A204.1 (cell line): ENCODE results near the gene PFKFB1.

ENCODE experiments used
- FAIRE-seq: peaks from 2 replicates; lab custom pipeline; 2012; peaks lifted over from hg19 to GRCh38; lab: Jason Lieb, UNC

PFKFB1 gene

GRCh38 chrX:54994099-54994498 lies at the start of gene PFKFB1:
TSS of gene PFKFB1 (minus strand) at chrX:54994188. CDS start at chrX:54994007, 181 bp downstream.
- FAIRE-seq: no peak

DNA sequence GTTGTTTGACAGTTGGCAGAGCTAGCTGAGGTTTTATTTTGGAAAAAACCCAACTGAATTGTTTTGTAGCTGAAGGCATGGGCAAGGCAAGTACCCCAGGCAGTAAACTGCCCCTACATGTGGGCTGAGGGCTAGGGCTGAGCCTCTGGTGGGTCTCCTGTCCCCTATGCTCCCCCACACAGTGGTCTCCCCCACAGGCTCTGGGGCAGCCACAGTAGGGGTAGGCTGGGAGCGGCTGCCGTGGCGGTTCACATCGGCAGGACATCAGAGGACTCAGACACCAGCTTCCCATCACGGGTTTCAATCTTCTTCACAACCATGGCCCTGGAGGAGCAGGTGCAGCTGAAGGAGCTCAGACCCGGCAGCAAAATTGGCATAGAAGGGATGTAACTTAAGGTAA lies 47.5 kb upstream of the PFKFB1 start:
- FAIRE-seq: no peak

DNA sequence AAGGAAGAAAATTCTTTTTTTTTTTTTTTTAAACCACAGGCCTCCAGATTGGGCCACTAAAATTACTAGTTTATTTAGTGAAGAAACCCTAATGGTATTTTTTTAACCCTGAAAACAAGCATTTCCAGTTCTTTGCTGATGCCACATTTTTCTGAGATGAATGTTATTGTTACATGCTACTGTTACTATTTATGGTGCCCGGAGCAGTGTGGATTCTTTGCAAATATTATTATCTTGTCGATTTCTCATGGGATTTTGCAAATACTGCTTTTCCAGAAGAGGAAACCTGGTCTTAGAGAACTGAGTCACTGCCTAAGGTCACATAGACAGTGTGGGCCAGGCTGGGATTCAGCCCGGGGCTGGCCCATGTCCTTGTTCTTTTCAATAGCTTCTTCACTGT lies 45.5 kb upstream of the PFKFB1 start:
- no peak for FAIRE-seq

DNA sequence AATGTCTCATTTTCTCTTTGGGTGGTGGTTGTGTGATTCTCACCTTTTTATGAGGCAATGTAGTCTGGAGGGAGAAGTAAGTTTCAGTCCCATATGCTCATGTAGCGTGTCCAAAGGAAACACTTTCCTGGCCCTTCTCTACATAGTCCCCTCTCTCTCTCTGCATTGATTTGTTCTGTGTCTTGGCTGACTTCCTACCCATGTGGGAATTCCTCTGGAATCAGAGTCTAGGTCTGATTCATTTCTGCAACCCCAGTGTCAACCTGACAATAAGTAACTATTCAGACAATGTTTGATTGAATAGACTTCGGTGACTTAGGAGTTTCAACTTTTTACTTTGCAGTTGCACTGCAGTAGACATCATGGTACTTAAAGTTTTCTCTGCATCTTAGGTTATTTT lies 39.4 kb upstream of the PFKFB1 start:
- no peak for FAIRE-seq

- no peak for FAIRE-seq
Observed at GRCh38 chrX:55030271-55031205, 36.5 kb upstream of the PFKFB1 start, which contains the start of gene ALAS2. TSS of gene ALAS2 (minus strand) at chrX:55030977. CDS start at chrX:55026000, 4,977 bp downstream.

GRCh38 chrX:55029291-55029690 lies 35.3 kb upstream of the PFKFB1 start:
- no peak for FAIRE-seq

- no peak for FAIRE-seq
Observed at GRCh38 chrX:55028611-55029010, 34.6 kb upstream of the PFKFB1 start.

GRCh38 chrX:55028040-55028439 lies 34.1 kb upstream of the PFKFB1 start:
- no peak for FAIRE-seq

DNA sequence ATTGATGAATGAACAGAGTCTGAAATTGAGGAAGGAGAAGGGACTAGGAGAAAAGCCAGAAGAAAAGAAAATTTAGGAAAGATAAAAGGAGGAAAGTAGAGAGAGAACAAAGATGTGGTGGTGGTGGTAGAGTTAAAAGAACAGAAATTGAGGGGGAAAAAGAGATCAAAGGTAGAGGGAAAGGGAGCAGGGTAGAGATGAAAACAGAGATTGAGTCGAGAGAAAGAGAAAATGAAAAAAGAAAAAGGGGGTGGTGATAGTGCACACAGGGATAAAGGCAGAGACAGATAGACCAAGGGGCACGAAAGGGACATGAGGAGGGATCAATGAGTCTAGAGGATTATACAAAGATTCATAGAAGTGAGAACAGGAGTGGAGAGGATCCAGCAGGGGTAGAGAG lies 32.9 kb upstream of the PFKFB1 start:
- no peak for FAIRE-seq

DNA sequence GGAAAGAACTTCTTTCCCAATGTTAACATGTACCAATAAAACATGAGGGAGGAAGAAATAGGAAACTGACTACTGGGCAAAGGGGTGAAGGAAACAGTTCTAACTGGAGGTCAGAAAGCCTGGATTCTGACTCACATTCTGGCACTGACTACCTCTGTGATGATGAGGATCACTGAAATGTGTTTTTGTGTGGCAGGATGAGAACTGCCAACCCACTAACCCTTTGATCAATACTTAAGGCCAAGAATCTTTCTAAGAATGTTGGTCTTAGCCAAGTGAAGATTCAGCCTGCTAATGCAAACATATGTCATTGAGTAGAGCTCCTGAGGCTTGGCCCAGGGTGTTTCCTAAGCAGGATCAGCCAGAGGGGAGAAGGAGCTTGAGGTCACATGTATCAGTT lies 32.2 kb upstream of the PFKFB1 start:
- no peak for FAIRE-seq

- no peak for FAIRE-seq
Observed at GRCh38 chrX:55014897-55015299, 20.9 kb upstream of the PFKFB1 start.

- FAIRE-seq: peak; percentile 71
Observed at GRCh38 chrX:55011294-55011693, 17.3 kb upstream of the PFKFB1 start.

GRCh38 chrX:55008571-55009358 lies 14.8 kb upstream of the PFKFB1 start:
- no peak for FAIRE-seq

GRCh38 chrX:55007656-55008055 lies 13.7 kb upstream of the PFKFB1 start:
- FAIRE-seq: no peak

- FAIRE-seq: no peak
Observed at GRCh38 chrX:55006827-55007621, 13.0 kb upstream of the PFKFB1 start.

DNA sequence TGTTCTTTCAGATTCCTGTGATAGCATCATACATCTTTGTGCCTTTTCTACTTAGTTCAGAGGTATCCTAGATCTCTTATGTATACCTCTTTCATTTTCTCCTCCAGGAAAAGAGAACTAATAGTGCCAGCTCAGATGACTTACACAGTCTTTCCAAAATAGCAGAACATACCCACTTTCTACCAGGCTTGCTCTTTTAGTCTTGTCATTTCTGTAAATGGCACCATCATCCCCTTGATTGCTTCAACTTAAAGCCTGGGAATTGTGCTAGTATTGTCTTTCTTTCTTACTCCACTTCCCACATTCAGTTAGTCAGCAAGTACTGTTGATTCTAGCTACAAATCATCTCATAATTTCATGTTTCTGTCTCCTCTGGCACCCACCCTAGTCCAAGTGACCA lies 11.3 kb upstream of the PFKFB1 start:
- no peak for FAIRE-seq

DNA sequence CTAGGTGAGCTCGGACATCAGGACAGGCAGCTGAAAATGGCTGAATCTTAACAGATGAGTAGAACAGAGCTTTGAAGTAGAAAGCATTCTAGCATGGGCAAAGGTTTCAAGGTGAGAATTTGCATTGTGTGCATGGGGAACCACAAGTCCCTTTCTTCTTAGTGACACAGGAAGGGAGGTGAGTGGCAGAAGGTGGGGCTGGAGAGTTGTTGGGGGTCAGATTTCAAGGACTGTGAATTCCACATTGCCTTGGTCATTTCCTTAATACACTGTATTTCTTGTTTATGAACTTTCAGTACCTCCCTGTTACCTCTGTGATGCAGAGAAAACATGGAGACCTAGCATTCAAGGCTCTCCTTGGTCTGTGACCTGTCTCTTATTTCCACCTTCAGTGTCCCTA lies 10.2 kb upstream of the PFKFB1 start:
- FAIRE-seq: no peak

DNA sequence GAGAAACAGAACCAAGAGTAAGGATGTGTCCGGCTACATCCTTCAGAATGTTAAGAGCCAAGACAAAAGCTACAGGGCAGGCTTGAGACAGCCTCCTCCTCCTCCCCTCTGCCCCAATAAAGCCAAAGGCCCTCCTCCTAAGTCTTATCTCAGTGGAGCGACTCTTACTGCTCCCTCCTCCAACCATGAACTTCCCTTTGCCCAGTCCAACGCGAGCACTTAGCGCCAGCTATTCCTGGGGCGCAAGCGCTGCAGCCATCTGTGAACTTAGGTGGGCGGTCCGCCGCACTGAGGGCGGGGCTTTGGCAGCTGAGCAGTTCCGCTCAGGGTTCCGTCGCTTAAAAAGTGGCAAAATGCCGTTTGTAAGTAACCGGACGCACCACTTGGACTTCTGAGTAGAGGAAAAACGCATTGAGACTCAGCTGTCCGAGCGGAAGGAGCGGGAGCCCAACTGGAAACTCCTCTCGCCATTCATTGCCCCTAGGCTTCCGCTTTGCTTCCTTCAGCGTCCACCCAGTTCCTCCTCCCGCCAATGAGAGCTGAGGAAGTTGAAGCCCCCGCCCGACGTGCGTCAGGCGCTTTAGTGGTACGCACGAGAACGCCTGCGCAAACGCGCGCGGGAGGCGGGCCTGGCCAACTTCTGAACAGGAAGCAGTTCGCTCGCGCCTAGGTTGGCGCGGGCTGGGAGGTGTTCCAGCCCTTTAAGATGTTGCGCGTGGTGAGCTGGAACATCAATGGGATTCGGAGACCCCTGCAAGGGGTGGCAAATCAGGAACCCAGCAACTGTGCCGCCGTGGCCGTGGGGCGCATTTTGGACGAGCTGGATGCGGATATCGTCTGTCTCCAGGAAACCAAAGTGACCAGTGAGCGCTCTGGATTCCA lies 6.0 kb upstream of the PFKFB1 start, which contains the start of gene APEX2:
APEX2 (plus strand) TSS at position 647 of the 882 bp plus-strand sequence; CDS start at position 707, 60 bp downstream.
- peak; percentile 82 for FAIRE-seq

DNA sequence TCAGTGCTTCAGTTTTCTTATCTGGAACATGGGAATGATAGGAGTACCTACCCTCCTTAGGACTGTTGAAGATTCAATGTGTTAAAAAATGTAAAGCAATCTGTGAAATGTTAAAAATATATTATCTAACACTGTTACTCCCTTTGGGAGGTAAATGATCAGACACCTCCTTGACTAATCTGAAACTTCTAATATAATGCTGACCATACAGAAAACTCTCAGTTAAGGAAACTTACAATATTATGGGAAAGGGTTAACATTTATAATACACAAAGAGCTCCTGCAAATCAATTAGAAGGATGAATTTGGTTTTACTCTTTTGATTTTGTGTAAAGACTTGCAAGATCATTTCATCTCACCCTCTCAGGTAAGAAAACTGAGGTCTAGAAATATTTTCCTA lies 1.6 kb upstream of the PFKFB1 start:
- FAIRE-seq: no peak

- no peak for FAIRE-seq
Observed at GRCh38 chrX:54994668-54995351, 822 bp upstream of the PFKFB1 start.
